HepG2 (cell line): Measurements from ENCODE around the gene NUTF2. TPM values are rescaled to one million over a fixed set of nuclear protein-coding genes. Genes with fewer than 3 reads are reported as not detected.

Experiments used
- AGO2 ChIP-seq: fragments of 200-400 bp; formaldehyde crosslinking; optimal IDR thresholded peaks from 2 replicates; pipeline ENCODE3; 2017; ENCODE audit warnings: mild to moderate bottlenecking, low read depth, low read length, moderate library complexity
- ARID4A ChIP-seq: sonication (generic); formaldehyde crosslinking; IDR thresholded peaks from 2 replicates; pipeline ENCODE4 v1.5.0; 2020; ENCODE audit warnings: mild to moderate bottlenecking, missing genetic modification reagents, borderline replicate concordance
- CENPX ChIP-seq: sonication (generic); formaldehyde crosslinking; IDR thresholded peaks from 2 replicates; pipeline ENCODE4 v1.9.0; 2021; ENCODE audit warnings: mild to moderate bottlenecking, missing genetic modification reagents, moderate library complexity
- FOXP4 ChIP-seq: sonication (generic); formaldehyde crosslinking; IDR thresholded peaks from 2 replicates; pipeline ENCODE4 v1.4.0; 2020; ENCODE audit warnings: missing genetic modification reagents
- MXD3 ChIP-seq: IDR thresholded peaks from 2 replicates; pipeline ENCODE4 v1.6.1; 2016; ENCODE audit warnings: mild to moderate bottlenecking, missing biosample characterization, missing genetic modification reagents
- MZF1 ChIP-seq: sonication (generic); formaldehyde crosslinking; IDR thresholded peaks from 2 replicates; pipeline ENCODE4 v1.8.1; 2023; ENCODE audit warnings: mild to moderate bottlenecking, missing genetic modification reagents, borderline replicate concordance
- PLSCR1 ChIP-seq: sonication (generic); formaldehyde crosslinking; IDR thresholded peaks from 2 replicates; pipeline ENCODE4 v1.5.0; 2020; ENCODE audit warnings: missing genetic modification reagents, mild to moderate bottlenecking, borderline replicate concordance
- RNF219 ChIP-seq: sonication (generic); formaldehyde crosslinking; IDR thresholded peaks from 2 replicates; pipeline ENCODE4 v1.5.0; 2020; ENCODE audit warnings: mild to moderate bottlenecking, missing genetic modification reagents
- SAFB2 ChIP-seq: sonication (generic); formaldehyde crosslinking; IDR thresholded peaks from 2 replicates; pipeline ENCODE4 v1.5.1; 2020; ENCODE audit warnings: missing genetic modification reagents, low read depth, mild to moderate bottlenecking, borderline replicate concordance
- SMAD3 ChIP-seq: sonication (generic); formaldehyde crosslinking; IDR thresholded peaks from 2 replicates; pipeline ENCODE4 v1.4.0; 2020; ENCODE audit warnings: missing genetic modification reagents
- SP140L ChIP-seq: sonication (generic); formaldehyde crosslinking; IDR thresholded peaks from 2 replicates; pipeline ENCODE4 v1.4.0; 2020; ENCODE audit warnings: missing genetic modification reagents, borderline replicate concordance
- ZBTB25 ChIP-seq: IDR thresholded peaks from 2 replicates; pipeline ENCODE4 v1.6.1; 2018; ENCODE audit warnings: missing genetic modification reagents
- ZBTB37 ChIP-seq: sonication (generic); formaldehyde crosslinking; IDR thresholded peaks from 2 replicates; pipeline ENCODE4 v1.4.0; 2020; ENCODE audit warnings: mild to moderate bottlenecking, missing genetic modification reagents
- ZKSCAN5 ChIP-seq: sonication (generic); formaldehyde crosslinking; IDR thresholded peaks from 2 replicates; pipeline ENCODE4 v1.5.1; 2020; ENCODE audit warnings: mild to moderate bottlenecking, missing genetic modification reagents
- ZNF124 ChIP-seq: sonication (generic); formaldehyde crosslinking; IDR thresholded peaks from 2 replicates; pipeline ENCODE4 v1.4.0; 2020; ENCODE audit warnings: missing genetic modification reagents
- polyA plus RNA-seq, 8 experiments: library from polyadenylated mRNA; depleted of rRNA in 3 of 8; stranded (reverse) in 7 of 8; unstranded in 1 of 8; fragments of >200 nt; fragmentation: Illumina TruSeq in 4 of 8; extraction: Trizol in 4 of 8; gene quantifications; 2 replicates each; pipeline versions ENCODE4 v1.2.1 to v1.2.3, GENCODE V29; 2011 to 2016; ENCODE audit warnings: low read depth in 4 of 8, missing spikeins in 1 of 8, mixed read lengths in 1 of 8; ENCODE audit not compliant: insufficient read depth in 1 of 8
- total RNA-seq, 5 experiments: library from RNA; depleted of rRNA; stranded (reverse); fragments of >200 nt; fragmentation: Illumina TruSeq; extraction: Trizol; gene quantifications; 2 replicates each; pipeline ENCODE4 v1.2.3, GENCODE V29; 2016; ENCODE audit warnings: low read depth in 1 of 5

The NUTF2 gene
- total and polyA plus RNA-seq, 2 of the 13 experiments (the other 11 are each of a cell fraction or from before 2014, with no cell fraction given) = 168 to 214 TPM

GRCh38 chr16:67847064-67847861 lies 530 bp downstream of the NUTF2 start, which contains the start of gene CENPT (continued):
- TF ChIP-seq ARID4A (CRISPR knock-in tag) = no peak; the same call in 1 of the 2 replicates
- TF ChIP-seq SMAD3 (CRISPR knock-in tag) = no peak
- TF ChIP-seq ZBTB25 (CRISPR knock-in tag) = no peak
- no peak for TF ChIP-seq PLSCR1
- no peak for TF ChIP-seq SP140L (CRISPR knock-in tag)
- no peak for TF ChIP-seq FOXP4
- TF ChIP-seq ZBTB37 (CRISPR knock-in tag) = no peak
- no peak for TF ChIP-seq CENPX (CRISPR knock-in tag)
- TF ChIP-seq AGO2 = peak; percentile 78
- 0 out of 2 replicates have a peak, but pooled peaks have one; percentile 37 for TF ChIP-seq MZF1 (CRISPR knock-in tag)
- peak; percentile 47; the same call in 1 of the 2 replicates for TF ChIP-seq SAFB2 (CRISPR knock-in tag)
- 0 out of 2 replicates have a peak, but pooled peaks have one; percentile 24 for TF ChIP-seq ZKSCAN5
- no peak for TF ChIP-seq ZNF124 (CRISPR knock-in tag)
- no peak for TF ChIP-seq RNF219 (CRISPR knock-in tag)
- TF ChIP-seq MXD3 (CRISPR knock-in tag) = peak; percentile 29; the same call in 1 of the 2 replicates
